HEK293 (cell line): ENCODE results near the gene TBC1D4.

Experiments used
- CTCF ChIA-PET: fragments of 350-600 bp; formaldehyde crosslinking; extraction: SDS; loops from one replicate; lab custom pipeline; 2021; ENCODE audit warnings: antibody characterized with exemption; lab: Yijun Ruan, JAX
- POLR2A ChIA-PET: fragments of 300-600 bp; formaldehyde crosslinking; extraction: SDS; loops from one replicate; lab custom pipeline; 2020; ENCODE audit warnings: antibody characterized with exemption, inconsistent platforms; lab: Yijun Ruan, JAX
- H3K27ac ChIP-seq: fragments of 200-500 bp; sonication (Bioruptor generic); 2 replicates; pipeline ENCODE4 v1.5.1; 2014; ENCODE audit warnings: low read depth, low read length, control low read depth, inconsistent platforms; ENCODE audit errors: extremely low read depth
- H3K36me3 ChIP-seq, 2 experiments: fragments of 200-500 bp in 1 of 2; sonication (Bioruptor generic) in 1 of 2; 1 replicate in 1 of 2; 2 replicates in 1 of 2; pipeline ENCODE4 v1.5.1; 2014 to 2017; ENCODE audit warnings: inconsistent platforms in 2 of 2, low read length in 2 of 2; ENCODE audit not compliant: control insufficient read depth in 2 of 2, insufficient read depth in 1 of 2
- H3K4me1 ChIP-seq: fragments of 200-500 bp; sonication (Bioruptor generic); 2 replicates; pipeline ENCODE4 v1.5.1; 2014; ENCODE audit warnings: mild to moderate bottlenecking, low read length, inconsistent platforms; ENCODE audit not compliant: control insufficient read depth, insufficient read depth
- H3K4me3 ChIP-seq: 2 replicates; pipeline ENCODE4 v1.5.1; 2011; ENCODE audit warnings: low read depth, mild to moderate bottlenecking, control low read depth, low read length, moderate library complexity
- H3K9me3 ChIP-seq: fragments of 200-500 bp; sonication (Bioruptor generic); 2 replicates; pipeline ENCODE4 v1.5.1; 2014; ENCODE audit warnings: low read depth, low read length, inconsistent platforms; ENCODE audit not compliant: control insufficient read depth, insufficient read depth
- FEZF1 ChIP-seq: fragments of 450-650 bp; formaldehyde crosslinking; IDR thresholded peaks from 2 replicates; pipeline ENCODE4 v1.5.1; 2016; ENCODE audit warnings: missing biosample characterization, missing genetic modification characterization
- KLF1 ChIP-seq: fragments of 450-650 bp; formaldehyde crosslinking; IDR thresholded peaks from 2 replicates; pipeline ENCODE4 v1.5.1; 2016; ENCODE audit warnings: missing biosample characterization, missing genetic modification characterization
- OVOL3 ChIP-seq: fragments of 450-650 bp; formaldehyde crosslinking; IDR thresholded peaks from 2 replicates; pipeline ENCODE4 v1.5.1; 2016; ENCODE audit warnings: missing biosample characterization, missing genetic modification characterization
- PBX3 ChIP-seq: sonication (generic); formaldehyde crosslinking; IDR thresholded peaks from 2 replicates; pipeline ENCODE4 v1.8.1; 2022; ENCODE audit warnings: mild to moderate bottlenecking, moderate library complexity, missing genetic modification reagents
- PRDM6 ChIP-seq: fragments of 450-650 bp; formaldehyde crosslinking; IDR thresholded peaks from 2 replicates; pipeline ENCODE4 v1.5.1; 2017; ENCODE audit warnings: missing biosample characterization, missing genetic modification characterization
- ZBTB11 ChIP-seq: fragments of 450-650 bp; formaldehyde crosslinking; conservative IDR thresholded peaks from 2 replicates; pipeline ENCODE4 v1.5.1; 2016; ENCODE audit warnings: low read depth, missing biosample characterization, missing genetic modification characterization
- ZBTB44 ChIP-seq: fragments of 450-650 bp; IDR thresholded peaks from 2 replicates; pipeline ENCODE4 v1.5.1; 2018; ENCODE audit warnings: missing biosample characterization, mild to moderate bottlenecking, missing genetic modification characterization
- ZNF146 ChIP-seq: fragments of 450-650 bp; formaldehyde crosslinking; IDR thresholded peaks from 2 replicates; pipeline ENCODE4 v1.5.1; 2016; ENCODE audit warnings: missing biosample characterization, missing genetic modification characterization
- ZNF239 ChIP-seq: fragments of 450-650 bp; formaldehyde crosslinking; IDR thresholded peaks from 2 replicates; pipeline ENCODE4 v1.5.1; 2016; ENCODE audit warnings: missing biosample characterization, missing genetic modification characterization
- ZNF302 ChIP-seq: fragments of 450-650 bp; formaldehyde crosslinking; IDR thresholded peaks from 2 replicates; pipeline ENCODE4 v1.5.1; 2016; ENCODE audit warnings: missing biosample characterization, missing genetic modification characterization, low read depth
- ZNF341 ChIP-seq: fragments of 450-650 bp; formaldehyde crosslinking; IDR thresholded peaks from 2 replicates; pipeline ENCODE4; 2016; ENCODE audit warnings: low read depth, missing biosample characterization, missing genetic modification characterization
- ZNF362 ChIP-seq: fragments of 450-650 bp; formaldehyde crosslinking; IDR thresholded peaks from 2 replicates; pipeline ENCODE4 v1.5.1; 2016; ENCODE audit warnings: missing biosample characterization, missing genetic modification characterization
- ZNF404 ChIP-seq: fragments of 450-650 bp; formaldehyde crosslinking; IDR thresholded peaks from 2 replicates; pipeline ENCODE4 v1.5.1; 2017; ENCODE audit warnings: missing biosample characterization, missing genetic modification characterization
- ZNF510 ChIP-seq: fragments of 450-650 bp; formaldehyde crosslinking; IDR thresholded peaks from 2 replicates; pipeline ENCODE4 v1.5.1; 2018; ENCODE audit warnings: mild to moderate bottlenecking, missing genetic modification characterization, missing biosample characterization; ENCODE audit not compliant: insufficient replicate concordance
- ZNF548 ChIP-seq: fragments of 450-650 bp; formaldehyde crosslinking; IDR thresholded peaks from 2 replicates; pipeline ENCODE4 v1.5.1; 2016; ENCODE audit warnings: missing biosample characterization, missing genetic modification characterization
- ZNF629 ChIP-seq: fragments of 450-650 bp; formaldehyde crosslinking; IDR thresholded peaks from 2 replicates; pipeline ENCODE4 v1.5.1; 2017; ENCODE audit warnings: missing biosample characterization, missing genetic modification characterization
- ZNF660 ChIP-seq: fragments of 450-650 bp; IDR thresholded peaks from 2 replicates; pipeline ENCODE4 v1.5.1; 2018; ENCODE audit warnings: missing biosample characterization, mild to moderate bottlenecking, missing genetic modification characterization
- ZNF76 ChIP-seq: fragments of 450-650 bp; formaldehyde crosslinking; IDR thresholded peaks from 2 replicates; pipeline ENCODE4; 2016; ENCODE audit warnings: low read depth, missing biosample characterization, missing genetic modification characterization, borderline replicate concordance
- ZSCAN18 ChIP-seq: fragments of 450-650 bp; formaldehyde crosslinking; IDR thresholded peaks from 2 replicates; pipeline ENCODE4 v1.5.1; 2016; ENCODE audit warnings: missing biosample characterization, missing genetic modification characterization

The TBC1D4 gene

GRCh38 chr13:75372517-75372916 lies 109.5 kb downstream of the TBC1D4 start (continued):
- TF ChIP-seq ZNF362: peak; percentile 96
- no peak for TF ChIP-seq FEZF1
- no peak for TF ChIP-seq OVOL3 (tag by site-specific recombination)
- no peak for TF ChIP-seq ZNF341 (tag by site-specific recombination)
- no peak for TF ChIP-seq ZNF404 (tag by site-specific recombination)
- TF ChIP-seq KLF1 (tag by site-specific recombination): no peak
- no peak for TF ChIP-seq ZNF146
- no peak for TF ChIP-seq PBX3

- Histone ChIP-seq H3K36me3 (no peaks in the 10 kb centered on the region), H3K4me1 (no peaks in the 10 kb centered on the region), H3K27ac (no peak overlapping the region), H3K9me3 (no peaks in the 10 kb centered on the region)
- POLR2A ChIA-PET: no interaction called here
- TF ChIP-seq ZNF548 (tag by site-specific recombination) (no peak), ZNF302 (tag by site-specific recombination) (no peak), ZNF510 (no peak), ZNF239 (tag by site-specific recombination) (no peak), ZBTB11 (tag by site-specific recombination) (no peak), ZBTB44 (tag by site-specific recombination) (no peak), PRDM6 (tag by site-specific recombination) (no peak), ZNF660 (tag by site-specific recombination) (no peak), ZNF76 (tag by site-specific recombination) (no peak), ZSCAN18 (tag by site-specific recombination) (no peak), ZNF629 (tag by site-specific recombination) (no peak)
- TF ChIP-seq, all 188 proteins: peak for 0
- CTCF ChIA-PET: interaction anchor here (0.6 to 3.8 kb wide), 9 partner anchors 10 to 912 kb away, joined by 3 to 14 read pairs (median 4); partner anchors contain the start of genes COMMD6 and TBC1D4
- H3K4me3 ChIP-seq: no peak overlapping the region
These were observed 110.8 kb downstream of the TBC1D4 start for GRCh38 chr13:75371203-75371602.
